Measurements from ENCODE around the gene BAZ2B. TPM values are rescaled to one million over a fixed set of nuclear protein-coding genes. Genes with fewer than 3 reads are reported as not detected.
A peak's percentile ranks its signal among the peaks of the same experiment; 100 is the strongest.

Gene BAZ2B
- total RNA-seq, 4 donors from 2014 or later: 94.5 to 237 (median 145) TPM

DNA sequence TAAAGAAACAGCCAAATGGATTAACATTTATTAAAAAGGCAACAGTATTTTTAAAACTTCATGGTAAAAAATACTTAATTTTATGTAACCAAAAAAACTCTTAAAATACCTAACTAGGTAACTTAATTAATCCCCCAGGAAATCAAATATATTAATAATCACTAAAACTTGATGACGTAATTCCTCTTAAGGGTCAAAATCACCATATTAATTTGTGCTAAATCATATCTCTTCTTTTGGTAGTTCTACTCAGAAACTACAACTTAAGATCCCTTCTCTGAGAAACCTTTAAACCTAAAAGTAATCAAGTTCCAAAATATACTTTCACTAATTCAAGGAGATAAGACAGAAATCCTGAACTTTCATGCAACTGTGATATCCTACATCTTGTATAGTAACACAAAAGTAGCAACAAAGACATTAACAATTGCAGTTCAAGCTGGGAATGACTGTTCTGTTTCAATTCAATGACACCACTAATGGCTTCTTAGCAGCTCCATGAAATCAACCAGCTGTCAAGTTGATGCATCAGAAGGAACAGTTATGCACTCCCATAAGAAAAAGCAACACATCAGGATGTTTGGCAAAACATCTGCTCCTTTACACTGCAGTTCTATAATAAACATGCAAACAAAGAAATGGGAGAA is 4.0 kb downstream of the BAZ2B start:
- Histone ChIP-seq H3K27ac (peak overlapping the region; percentile 95 to 99), H3K27me3 (no peaks in the 10 kb centered on the region), H3K9me3 (no peaks in the 10 kb centered on the region), H3K4me1 (no peaks in the 10 kb centered on the region), H3K4me3 (peak overlapping the region in 1 of 2 donors; percentile 56), H3K36me3 (no peaks in the 10 kb centered on the region)
- intact Hi-C loops (cut with DNase I; ENCODE audit: low total_unique reads): no loop called here
- DNase-seq: no peak
- no peak for TF ChIP-seq CTCF (IDR thresholded peaks at IDR 0.05)
- TF ChIP-seq POLR2A (IDR thresholded peaks at IDR 0.05): no peak

GRCh38 chr2:159609811-159610549 is 6.4 kb downstream of the BAZ2B start:
- no peaks in the 10 kb centered on the region for H3K27me3 ChIP-seq
- H3K4me3 ChIP-seq: no peak overlapping the region
- H3K36me3 ChIP-seq: no peaks in the 10 kb centered on the region
- TF ChIP-seq POLR2A (IDR thresholded peaks at IDR 0.05) (no peak), CTCF (IDR thresholded peaks at IDR 0.05) (no peak)
- H3K27ac ChIP-seq: peak overlapping the region; percentile 95 to 99
- no peak for DNase-seq
- H3K9me3 ChIP-seq: no peaks in the 10 kb centered on the region
- intact Hi-C loops (cut with DNase I; ENCODE audit: low total_unique reads): no loop called here
- no peaks in the 10 kb centered on the region for H3K4me1 ChIP-seq

- no peaks in the 10 kb centered on the region for H3K36me3 ChIP-seq
- intact Hi-C loops (cut with DNase I; ENCODE audit: low total_unique reads): no loop called here
- peak overlapping the region; percentile 3 to 69 for H3K27ac ChIP-seq
- H3K4me1 ChIP-seq: no peaks in the 10 kb centered on the region
- H3K4me3 ChIP-seq: no peak overlapping the region
- H3K27me3 ChIP-seq: no peaks in the 10 kb centered on the region
- H3K9me3 ChIP-seq: no peaks in the 10 kb centered on the region
- TF ChIP-seq CTCF (IDR thresholded peaks at IDR 0.05) (no peak), POLR2A (IDR thresholded peaks at IDR 0.05) (no peak)
- DNase-seq: no peak
Measured at GRCh38 chr2:159608723-159609308, 7.5 kb downstream of the BAZ2B start.

- no peaks in the 10 kb centered on the region for H3K36me3 ChIP-seq
- H3K9me3 ChIP-seq: no peaks in the 10 kb centered on the region
- intact Hi-C loops (cut with DNase I; ENCODE audit: low total_unique reads): no loop called here
- H3K27ac ChIP-seq: peak overlapping the region; percentile 46 to 69
- TF ChIP-seq POLR2A (IDR thresholded peaks at IDR 0.05) (no peak), CTCF (IDR thresholded peaks at IDR 0.05) (no peak)
- no peaks in the 10 kb centered on the region for H3K27me3 ChIP-seq
- DNase-seq: no peak
- no peaks in the 10 kb centered on the region for H3K4me1 ChIP-seq
- no peak overlapping the region for H3K4me3 ChIP-seq
Measured at GRCh38 chr2:159608108-159608507, 8.2 kb downstream of the BAZ2B start.

GRCh38 chr2:159606287-159606686 is 10.1 kb downstream of the BAZ2B start:
- Histone ChIP-seq H3K9me3 (no peaks in the 10 kb centered on the region), H3K4me1 (no peaks in the 10 kb centered on the region), H3K36me3 (no peaks in the 10 kb centered on the region), H3K27me3 (no peaks in the 10 kb centered on the region), H3K4me3 (no peak overlapping the region), H3K27ac (peak overlapping the region; percentile 52 to 69)
- intact Hi-C loops (cut with DNase I; ENCODE audit: low total_unique reads): no loop called here
- TF ChIP-seq CTCF (IDR thresholded peaks at IDR 0.05) (no peak), POLR2A (IDR thresholded peaks at IDR 0.05) (no peak)
- DNase-seq: no peak
